Neural crest cell (in vitro differentiated cells): ENCODE data around the gene FUT4. TPM values are rescaled to one million over a fixed set of nuclear protein-coding genes. Genes with fewer than 3 reads are reported as not detected.

Experiments
- DNase-seq: peaks from one replicate; pipeline ENCODE4 v3.0.0; 2021; ENCODE audit warnings: low read depth, mixed read lengths, low spot score
- H3K27ac Mint-ChIP-seq: one replicate; pipeline ENCODE4 v1.8.0; 2021; ENCODE audit warnings: mild to moderate bottlenecking, mixed read lengths; ENCODE audit not compliant: unreplicated experiment
- H3K27me3 Mint-ChIP-seq: 2 replicates; pipeline ENCODE4 v1.8.0; 2021; ENCODE audit warnings: low read depth, mild to moderate bottlenecking, mixed read lengths
- H3K36me3 Mint-ChIP-seq: 2 replicates; pipeline ENCODE4 v1.8.0; 2021; ENCODE audit warnings: low read depth, mild to moderate bottlenecking, mixed read lengths
- H3K4me1 Mint-ChIP-seq: 2 replicates; pipeline ENCODE4 v1.8.0; 2021; ENCODE audit warnings: mixed read lengths
- H3K4me3 Mint-ChIP-seq: one replicate; pipeline ENCODE4 v1.8.0; 2021; ENCODE audit warnings: mild to moderate bottlenecking, mixed read lengths
- H3K9me3 Mint-ChIP-seq: 2 replicates; pipeline ENCODE4 v1.8.0; 2021; ENCODE audit warnings: mixed read lengths
- total RNA-seq: library from RNA; stranded (reverse); gene quantifications from 2 replicates; pipeline ENCODE4 v1.2.1, GENCODE V29; 2021
- TF ChIP-seq, protein P1 (sequence below): fragments of 200-600 bp; sonication (generic); conservative IDR thresholded peaks from 2 replicates; pipeline ENCODE4 v1.5.0; 2021; ENCODE audit warnings: antibody characterized with exemption, mild to moderate bottlenecking

FUT4 gene
- total RNA-seq, 1 donor from 2014 or later, result 5.2 TPM

DNA sequence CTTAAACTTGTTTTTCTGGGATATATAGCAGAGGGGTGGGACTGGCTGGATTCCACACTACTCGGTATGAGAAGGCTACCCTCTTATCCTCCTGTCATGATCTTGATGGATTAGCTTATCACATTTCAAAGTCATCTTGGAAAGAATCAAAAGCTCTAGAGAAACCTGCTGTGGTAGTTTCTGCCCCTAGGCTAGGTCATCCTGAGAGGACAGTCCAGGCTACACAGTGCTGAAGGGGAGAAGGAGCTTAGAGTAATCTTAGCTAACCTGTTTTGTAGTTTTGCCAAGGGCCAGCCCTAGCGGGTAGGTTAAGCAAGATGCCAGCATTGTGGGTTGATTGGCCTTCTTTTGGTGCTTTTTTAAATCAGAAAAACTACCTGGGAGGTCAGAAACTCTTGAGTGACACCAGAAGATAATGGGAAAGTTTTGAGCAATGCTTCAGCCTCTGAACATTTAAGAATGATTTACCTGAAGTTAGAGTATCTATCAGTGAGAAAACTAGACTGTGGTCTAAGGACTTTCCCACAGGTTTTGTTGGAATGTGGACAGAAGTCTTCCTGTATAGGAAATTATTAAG lies 44.7 kb downstream of the FUT4 start:
- Mint-ChIP-seq H3K9me3 (no peaks in the 10 kb centered on the region), H3K36me3 (no peaks in the 10 kb centered on the region), H3K4me1 (peaks cover 24% of the 10 kb centered on the region), H3K27ac (no peak overlapping the region), H3K4me3 (no peak overlapping the region), H3K27me3 (no peaks in the 10 kb centered on the region)
- TF ChIP-seq, protein P1, sequence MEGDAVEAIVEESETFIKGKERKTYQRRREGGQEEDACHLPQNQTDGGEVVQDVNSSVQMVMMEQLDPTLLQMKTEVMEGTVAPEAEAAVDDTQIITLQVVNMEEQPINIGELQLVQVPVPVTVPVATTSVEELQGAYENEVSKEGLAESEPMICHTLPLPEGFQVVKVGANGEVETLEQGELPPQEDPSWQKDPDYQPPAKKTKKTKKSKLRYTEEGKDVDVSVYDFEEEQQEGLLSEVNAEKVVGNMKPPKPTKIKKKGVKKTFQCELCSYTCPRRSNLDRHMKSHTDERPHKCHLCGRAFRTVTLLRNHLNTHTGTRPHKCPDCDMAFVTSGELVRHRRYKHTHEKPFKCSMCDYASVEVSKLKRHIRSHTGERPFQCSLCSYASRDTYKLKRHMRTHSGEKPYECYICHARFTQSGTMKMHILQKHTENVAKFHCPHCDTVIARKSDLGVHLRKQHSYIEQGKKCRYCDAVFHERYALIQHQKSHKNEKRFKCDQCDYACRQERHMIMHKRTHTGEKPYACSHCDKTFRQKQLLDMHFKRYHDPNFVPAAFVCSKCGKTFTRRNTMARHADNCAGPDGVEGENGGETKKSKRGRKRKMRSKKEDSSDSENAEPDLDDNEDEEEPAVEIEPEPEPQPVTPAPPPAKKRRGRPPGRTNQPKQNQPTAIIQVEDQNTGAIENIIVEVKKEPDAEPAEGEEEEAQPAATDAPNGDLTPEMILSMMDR, result no peak
- DNase-seq, result no peak

DNA sequence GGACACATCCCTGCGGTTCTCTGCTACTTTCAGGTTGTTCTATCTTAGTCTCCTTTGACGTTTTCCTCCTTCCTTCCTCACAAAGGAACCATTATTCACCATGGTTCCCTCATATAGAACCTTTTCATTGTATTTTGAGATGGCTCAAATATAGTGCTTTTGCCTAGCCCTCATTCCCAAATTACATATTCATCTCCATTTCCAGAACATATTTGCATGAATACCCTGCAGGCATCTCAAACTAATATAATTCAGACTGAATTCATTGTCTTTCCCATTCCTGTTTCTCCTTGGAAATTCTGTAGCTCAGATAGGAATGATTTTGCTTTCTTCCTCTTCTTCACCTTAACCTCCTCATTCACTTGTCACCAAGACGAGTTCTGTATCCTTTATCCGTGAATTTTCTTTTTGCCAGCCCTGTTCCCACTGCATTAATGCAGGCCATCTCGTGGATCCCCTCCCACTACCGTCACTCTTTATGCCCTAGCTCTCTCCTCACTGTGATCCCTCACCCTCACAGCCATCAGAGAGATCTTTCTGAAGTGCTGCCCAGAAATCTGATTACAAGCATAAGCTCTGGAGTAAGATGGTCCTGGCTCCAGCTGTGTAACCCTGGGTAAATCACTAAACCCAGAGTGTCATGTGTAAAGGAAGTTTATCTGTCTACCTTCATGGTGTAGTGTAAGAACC lies 46.8 kb downstream of the FUT4 start:
- Mint-ChIP-seq H3K27me3 (no peaks in the 10 kb centered on the region), H3K36me3 (no peaks in the 10 kb centered on the region), H3K9me3 (no peaks in the 10 kb centered on the region), H3K27ac (peak overlapping the region; percentile 65), H3K4me1 (peaks cover 24% of the 10 kb centered on the region), H3K4me3 (no peak overlapping the region)
- TF ChIP-seq, protein P1, result no peak
- DNase-seq, result no peak

DNA sequence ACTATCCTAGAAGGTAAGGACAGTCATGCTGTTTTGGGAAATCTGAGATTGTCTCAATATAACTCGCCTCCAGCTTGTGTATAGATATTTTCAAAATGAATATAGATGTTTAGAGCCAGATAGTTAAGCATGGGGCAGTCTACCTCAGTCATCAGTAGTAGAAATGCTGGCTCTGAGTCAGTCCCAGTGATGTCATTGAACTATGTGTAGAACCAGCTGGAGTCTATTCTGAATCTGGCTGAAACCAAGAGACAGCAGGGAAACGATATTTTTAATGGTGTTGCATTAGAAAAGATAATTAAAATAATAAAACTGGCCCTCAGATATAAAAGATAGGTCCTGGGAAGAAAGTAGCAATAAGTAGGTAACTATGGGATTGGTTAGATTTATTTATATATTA lies 49.3 kb downstream of the FUT4 start:
- no peaks in the 10 kb centered on the region for H3K9me3 Mint-ChIP-seq
- H3K4me1 Mint-ChIP-seq, result peaks cover 17% of the 10 kb centered on the region
- no peak overlapping the region for H3K4me3 Mint-ChIP-seq
- no peaks in the 10 kb centered on the region for H3K36me3 Mint-ChIP-seq
- DNase-seq, result no peak
- H3K27ac Mint-ChIP-seq, result no peak overlapping the region
- H3K27me3 Mint-ChIP-seq, result no peaks in the 10 kb centered on the region
- TF ChIP-seq, protein P1, result no peak

DNA sequence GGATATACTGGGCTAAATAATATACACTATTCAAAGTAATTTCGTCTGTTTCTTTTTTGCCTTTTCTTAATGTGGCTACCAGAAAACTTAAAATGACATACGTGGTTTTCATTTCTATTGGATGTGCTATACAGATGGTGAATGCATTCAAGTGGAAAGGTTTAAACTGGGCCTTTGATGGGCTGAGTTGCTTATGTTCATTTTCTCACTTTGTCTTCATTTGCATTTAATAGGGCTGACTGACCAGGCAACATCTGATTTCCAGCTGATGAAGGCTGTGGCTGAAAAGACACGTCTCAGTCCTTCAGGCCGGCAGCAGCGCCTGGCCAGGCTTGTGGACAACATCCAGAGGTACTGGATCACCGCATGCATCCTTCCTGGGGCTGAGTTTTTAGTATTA lies 51.4 kb downstream of the FUT4 start:
- no peak for DNase-seq
- Mint-ChIP-seq H3K27me3 (no peaks in the 10 kb centered on the region), H3K9me3 (no peaks in the 10 kb centered on the region), H3K4me1 (peaks cover 13% of the 10 kb centered on the region), H3K4me3 (no peak overlapping the region), H3K27ac (peak overlapping the region; percentile 30), H3K36me3 (no peaks in the 10 kb centered on the region)
- TF ChIP-seq, protein P1, result no peak

DNA sequence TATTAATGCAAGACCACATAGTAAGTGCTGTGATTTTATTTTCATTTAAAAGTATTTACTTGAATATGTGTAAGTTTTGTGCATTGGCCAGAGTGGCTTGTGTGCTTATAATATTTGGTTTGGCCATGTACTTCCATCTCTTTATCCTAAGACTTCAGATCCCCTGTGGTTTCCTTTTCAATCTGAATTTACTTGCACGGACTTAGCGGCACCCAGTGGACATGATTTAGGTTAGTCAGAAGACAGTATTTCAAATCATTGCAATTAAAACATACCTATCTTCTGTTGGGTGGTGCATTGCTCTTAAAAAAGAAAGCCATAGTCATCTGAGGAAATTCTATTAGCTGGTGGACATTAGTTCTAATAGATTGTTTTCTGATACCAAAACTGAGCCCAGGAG lies 54.2 kb downstream of the FUT4 start:
- Mint-ChIP-seq H3K27me3 (no peaks in the 10 kb centered on the region), H3K4me1 (peaks cover 3% of the 10 kb centered on the region), H3K36me3 (no peaks in the 10 kb centered on the region), H3K4me3 (no peak overlapping the region), H3K9me3 (no peaks in the 10 kb centered on the region), H3K27ac (no peak overlapping the region)
- no peak for DNase-seq
- TF ChIP-seq, protein P1, result peak; percentile 39

Other genes starting within 250 kb of the FUT4 start
- not detected in 2 replicates for gene IZUMO1R, start 239.3 kb upstream of the FUT4 start, total RNA-seq
- 0.30 and 0.34 TPM in 2 replicates for gene GPR83, start 142.5 kb upstream of the FUT4 start, total RNA-seq
- 39.4 and 40.7 TPM in 2 replicates for gene MRE11, start 50.1 kb upstream of the FUT4 start, total RNA-seq
- 10.3 and 11.7 TPM in 2 replicates for gene ANKRD49, start 49.9 kb upstream of the FUT4 start, total RNA-seq
- not detected in 2 replicates for gene C11orf97, start 31.5 kb upstream of the FUT4 start, total RNA-seq
- 0.68 and 0.72 TPM in 2 replicates for gene PIWIL4, start 23.4 kb downstream of the FUT4 start, total RNA-seq
- 67.5 and 69.0 TPM in 2 replicates for gene AMOTL1, start 224.4 kb downstream of the FUT4 start, total RNA-seq